GM18502 (cell line): ENCODE data around the gene MYNN.

ENCODE experiments used
- ATAC-seq: cut with Tn5 transposase; IDR thresholded peaks from one replicate; pipeline ENCODE4 v1.9.1; 2021; ENCODE audit warnings: mild to moderate bottlenecking; ENCODE audit not compliant: unreplicated experiment, poor library complexity

The MYNN gene

DNA sequence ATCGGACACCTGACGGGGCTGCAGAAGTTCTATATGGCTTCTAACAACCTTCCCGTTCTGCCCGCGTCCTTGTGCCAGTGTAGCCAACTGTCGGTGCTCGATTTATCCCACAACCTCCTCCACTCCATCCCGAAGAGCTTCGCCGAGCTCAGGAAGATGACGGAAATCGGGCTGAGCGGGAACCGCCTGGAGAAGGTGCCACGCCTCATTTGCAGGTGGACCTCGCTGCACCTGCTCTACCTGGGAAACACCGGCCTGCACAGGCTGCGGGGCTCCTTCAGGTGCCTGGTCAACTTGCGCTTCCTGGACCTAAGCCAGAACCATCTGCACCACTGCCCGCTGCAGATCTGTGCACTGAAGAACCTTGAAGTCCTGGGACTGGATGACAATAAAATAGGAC is 49.3 kb downstream of the MYNN start:
- ATAC-seq, result no peak

DNA sequence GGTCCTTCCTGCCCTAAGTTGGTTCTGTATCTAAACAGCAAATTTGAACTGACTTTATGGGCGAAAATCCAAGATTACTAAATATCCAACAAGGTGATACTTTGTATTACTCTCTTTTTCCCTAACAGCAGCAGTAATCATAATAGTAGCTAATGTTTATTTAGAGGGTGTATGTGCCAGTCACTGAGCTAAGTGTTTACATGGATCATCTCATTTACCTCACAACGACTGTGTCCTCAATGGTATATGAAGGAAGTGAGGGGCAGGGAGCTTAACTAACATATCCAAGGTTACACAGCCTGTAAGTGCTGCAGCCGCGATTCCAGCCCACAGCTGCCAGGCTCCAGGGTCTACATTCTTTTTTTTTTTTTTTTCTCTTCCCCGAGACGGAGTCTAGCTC is 49.8 kb downstream of the MYNN start:
- no peak for ATAC-seq

DNA sequence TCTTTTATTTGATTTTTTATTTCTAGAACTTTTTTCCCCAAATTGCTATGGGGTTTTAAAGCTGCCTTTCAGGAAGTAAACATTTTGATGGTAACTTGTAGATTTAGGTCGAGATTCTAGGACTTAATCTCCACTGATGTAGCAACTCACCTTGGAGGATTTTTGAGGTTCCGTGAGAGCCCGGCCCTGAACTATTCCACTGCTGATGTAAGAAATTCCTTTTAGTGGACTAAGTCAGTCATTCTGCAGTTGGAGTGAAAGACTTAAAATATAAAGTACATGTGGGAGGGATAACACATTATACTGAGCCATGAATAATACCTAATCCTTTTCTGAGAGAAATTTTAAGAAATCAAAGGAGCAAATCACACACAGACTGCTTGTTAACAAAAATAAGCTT is 52.1 kb downstream of the MYNN start:
- no peak for ATAC-seq

DNA sequence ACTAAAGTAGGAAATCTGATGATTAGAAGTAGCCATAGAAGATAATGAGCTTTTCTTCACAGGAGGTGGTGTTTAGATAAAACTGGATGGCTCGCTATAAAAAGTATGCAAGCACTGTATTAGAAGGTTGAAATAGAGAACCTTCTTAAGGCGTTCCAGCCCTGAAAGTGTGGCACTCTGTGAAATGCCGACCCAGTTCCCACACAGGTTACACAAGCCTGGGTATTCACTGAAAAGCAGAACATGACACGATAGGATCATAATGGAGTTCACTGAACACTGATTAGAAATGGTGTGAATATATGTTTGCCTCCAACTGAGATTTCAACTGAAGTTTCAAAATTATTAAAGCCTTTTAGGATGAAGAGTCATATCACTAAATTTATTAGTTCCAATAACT is 54.5 kb downstream of the MYNN start:
- ATAC-seq, result no peak

DNA sequence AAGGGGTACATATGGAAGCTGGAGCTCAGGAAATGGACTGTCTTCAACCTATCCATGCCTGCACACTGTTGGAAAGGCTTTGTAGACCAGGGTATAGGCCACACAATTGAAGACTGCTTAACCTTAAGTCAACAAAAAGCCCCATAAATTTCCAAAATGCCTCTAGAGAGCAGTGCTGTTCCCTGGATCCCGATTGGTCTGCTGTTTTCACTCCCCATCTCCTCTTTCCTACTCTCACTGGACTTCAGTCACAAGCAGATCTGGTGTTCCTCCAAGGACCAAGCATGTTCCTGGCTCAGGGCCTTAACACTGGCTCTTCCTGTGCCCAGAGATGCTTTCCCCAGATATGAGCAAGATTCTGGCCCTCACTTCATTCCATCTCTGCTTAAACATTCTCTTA is 62.3 kb downstream of the MYNN start:
- peak; percentile 5 for ATAC-seq

DNA sequence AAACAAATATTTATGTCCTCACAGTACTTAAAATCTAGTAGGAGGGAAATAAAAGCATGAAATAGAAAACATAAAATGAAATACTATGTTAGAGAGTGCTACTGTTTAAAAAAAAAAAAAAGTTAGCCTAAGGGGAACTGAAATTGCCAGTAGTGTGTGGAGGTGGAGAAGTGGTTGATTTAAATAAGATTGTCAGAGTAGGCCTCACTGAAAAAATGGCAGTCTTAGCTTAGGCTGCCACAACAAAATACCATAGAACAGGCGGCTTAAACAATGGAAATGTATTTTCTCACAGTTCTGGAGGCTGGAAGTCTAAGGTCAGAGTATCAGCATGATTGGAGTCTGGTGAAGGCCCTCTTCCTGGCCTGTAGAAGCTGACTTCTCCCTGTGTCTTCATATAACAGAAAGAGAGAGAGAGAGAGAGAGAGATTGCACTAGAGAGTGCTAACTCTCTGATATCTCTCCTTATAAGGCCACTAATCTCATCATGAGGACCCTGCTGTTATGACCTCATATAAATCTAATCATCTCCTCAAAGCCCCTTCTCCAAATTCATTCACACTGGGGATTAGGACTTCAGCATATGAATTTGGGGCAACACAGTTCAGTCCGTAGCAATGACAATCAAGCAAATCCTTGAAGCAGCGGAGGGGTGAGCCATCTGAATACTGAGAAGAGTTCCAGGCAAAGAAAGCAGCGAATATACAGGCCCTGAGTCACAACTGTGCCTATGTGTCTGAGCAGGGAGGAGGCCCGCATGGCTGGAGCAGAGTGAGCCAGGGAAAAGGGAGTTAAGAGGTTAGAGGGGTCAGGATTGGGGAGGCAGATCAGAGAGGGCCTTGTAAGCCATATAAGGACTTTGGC is 63.1 kb downstream of the MYNN start:
- peak; percentile 85 for ATAC-seq

DNA sequence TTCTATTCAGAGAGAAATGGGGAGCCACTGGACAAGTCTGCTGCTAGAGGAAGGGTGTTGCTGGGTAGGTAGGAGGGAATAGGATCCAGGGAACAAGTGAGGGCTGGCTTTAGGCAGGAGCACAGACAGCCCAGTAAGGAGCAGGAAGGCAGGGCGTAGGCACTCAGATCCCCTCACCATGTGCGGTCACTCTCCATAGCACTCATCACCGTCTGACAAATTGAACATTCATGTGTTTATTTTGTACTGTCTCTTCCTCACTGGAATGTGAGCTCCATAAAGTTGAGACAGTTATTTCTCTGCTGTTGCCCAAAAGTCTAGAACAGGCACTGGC is 63.7 kb downstream of the MYNN start:
- no peak for ATAC-seq

DNA sequence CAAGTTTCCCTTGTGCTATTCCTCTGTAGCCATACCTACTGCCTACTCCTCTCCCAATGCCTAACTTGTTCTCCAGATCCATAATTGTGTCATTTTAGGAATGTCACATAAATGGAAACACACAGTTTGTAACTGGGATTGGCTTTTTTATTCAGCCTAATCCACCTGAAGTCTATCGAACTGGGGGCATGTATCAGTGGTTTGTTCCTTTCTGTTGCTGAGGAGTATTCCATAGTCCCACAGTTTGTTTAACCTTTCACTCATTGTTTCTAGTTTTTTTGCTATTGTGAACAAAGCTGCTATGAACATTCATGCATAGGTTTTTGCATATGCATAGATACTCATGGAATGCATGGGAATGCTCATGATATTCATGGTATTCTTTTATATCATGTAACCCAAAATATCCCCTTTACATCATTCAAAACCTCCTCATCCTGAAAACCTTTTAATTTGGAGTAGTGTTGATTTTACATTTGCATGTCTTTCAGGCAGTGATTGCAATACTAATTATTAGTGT is 65.4 kb downstream of the MYNN start:
- no peak for ATAC-seq
